GM21423 (cell line): Measurements from ENCODE around the gene RAB14.

Experiments used
- ATAC-seq: cut with Tn5 transposase; IDR thresholded peaks from one replicate; pipeline ENCODE4 v1.9.1; 2021; ENCODE audit warnings: mild to moderate bottlenecking, moderate library complexity; ENCODE audit not compliant: unreplicated experiment

Gene RAB14

GRCh38 chr9:121201738-121202533 is at the start of gene RAB14:
Gene RAB14, minus strand, starts transcription at chr9:121201869. Its CDS starts 8,457 bp downstream, at chr9:121193412.
- peak; percentile 83 for ATAC-seq

DNA sequence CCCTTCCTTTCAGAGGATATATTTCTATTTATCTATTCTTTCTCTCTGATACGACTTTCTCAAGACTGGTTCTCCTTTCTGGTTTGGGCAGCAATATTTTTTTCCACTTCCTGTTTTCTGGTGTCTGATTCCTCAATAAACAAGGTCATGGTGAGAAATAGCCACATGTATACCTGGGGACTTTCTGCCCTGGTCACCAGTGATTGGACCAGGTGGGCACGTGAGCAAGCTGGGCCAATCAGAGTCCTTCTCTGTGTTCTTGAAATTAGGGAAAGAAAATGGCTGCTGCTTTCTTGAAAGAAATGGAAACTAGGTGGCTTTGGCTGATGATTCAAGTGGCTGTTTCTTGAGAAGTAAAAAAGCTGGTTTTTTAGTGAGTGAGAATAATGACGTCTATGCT is 47.9 kb upstream of the RAB14 start:
- no peak for ATAC-seq

DNA sequence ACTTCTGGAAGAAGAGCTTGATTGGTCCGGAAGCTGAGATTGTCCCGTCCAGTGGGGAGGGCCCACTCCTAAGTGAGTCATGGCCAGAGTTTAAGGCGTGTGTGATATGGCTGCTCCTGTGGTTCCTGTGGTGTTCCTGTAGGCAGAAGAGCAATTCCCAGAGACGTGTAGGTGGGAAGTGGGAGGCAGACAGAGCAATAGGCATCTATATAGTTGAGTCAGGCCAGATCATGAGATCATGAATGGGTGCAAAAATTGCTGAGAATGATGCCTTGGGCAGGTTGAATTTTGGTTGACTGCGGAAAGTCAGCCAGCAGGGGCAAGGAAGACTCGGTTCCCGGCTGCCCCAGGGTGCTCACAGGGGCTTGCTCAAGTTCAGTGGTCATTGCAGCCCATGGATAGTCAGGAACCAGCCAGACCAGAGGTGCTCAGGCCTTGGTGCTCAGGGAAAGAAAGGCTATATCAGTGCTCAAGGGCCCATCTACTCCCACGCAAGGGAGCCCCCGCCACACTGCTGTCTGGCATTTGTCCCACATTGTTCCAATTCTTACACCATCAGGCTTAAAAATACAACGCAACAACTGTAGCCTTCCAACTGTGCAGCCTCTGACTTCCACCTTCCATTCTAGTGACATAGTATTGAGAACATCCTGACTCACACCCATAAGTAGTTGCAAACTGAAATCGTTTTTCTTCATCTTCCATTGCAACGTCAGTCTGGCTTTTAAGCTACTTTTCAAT is 45.3 kb upstream of the RAB14 start:
- no peak for ATAC-seq

DNA sequence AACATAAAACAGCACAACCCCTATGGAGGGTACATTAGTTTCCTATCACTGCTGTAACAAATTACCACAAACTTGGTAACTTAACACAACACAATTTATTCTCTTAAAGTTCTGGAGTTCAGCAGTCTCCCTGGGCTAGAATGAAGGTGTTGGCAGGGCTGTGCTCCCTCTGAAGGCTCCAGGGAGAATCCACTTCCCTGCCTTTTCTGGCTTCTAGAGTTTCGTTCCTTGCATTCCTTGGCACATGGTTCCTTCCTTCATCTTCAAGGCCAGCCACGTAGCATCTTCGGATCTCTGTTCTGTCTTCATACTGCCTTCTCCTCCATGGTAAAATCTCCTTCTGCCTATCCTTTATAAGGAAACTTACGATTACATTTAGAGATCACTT is 41.3 kb upstream of the RAB14 start:
- ATAC-seq: no peak

DNA sequence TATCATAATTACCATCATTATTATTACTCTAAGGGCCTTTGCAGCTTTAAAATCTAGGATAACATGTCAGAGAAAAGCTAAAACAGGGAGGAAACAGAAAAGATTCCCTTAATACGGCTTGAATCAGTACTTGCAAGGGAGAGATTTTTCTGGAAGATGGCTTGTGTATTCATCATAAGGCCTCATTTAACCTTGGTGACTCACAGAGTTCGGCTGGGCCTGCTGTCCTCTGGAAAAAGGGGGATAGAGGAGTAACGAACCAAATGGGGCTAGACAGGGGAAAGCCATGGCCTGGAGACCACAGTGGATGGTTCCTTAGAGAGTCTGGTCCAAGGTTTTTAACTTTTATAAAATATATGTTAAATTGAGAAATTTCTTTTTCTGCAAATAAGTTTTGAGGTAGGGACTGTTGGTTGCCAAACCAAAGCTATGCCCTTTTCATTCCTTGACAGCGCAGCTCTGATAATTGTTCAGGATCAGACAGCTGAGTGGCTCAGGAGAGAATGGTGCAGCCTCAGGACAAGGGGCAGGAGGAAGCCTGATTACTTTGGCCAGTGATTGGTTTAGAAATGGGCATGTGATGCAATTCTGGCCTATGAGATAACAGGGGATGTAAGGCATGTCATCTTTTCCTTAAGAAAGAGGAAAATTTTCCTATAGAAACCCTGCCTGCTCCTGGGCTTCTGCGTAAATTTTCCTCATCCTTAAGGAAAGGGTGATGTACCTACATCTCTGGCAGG is 40.7 kb upstream of the RAB14 start:
- no peak for ATAC-seq

- no peak for ATAC-seq
Observed at GRCh38 chr9:121240472-121241135, 38.9 kb upstream of the RAB14 start.

DNA sequence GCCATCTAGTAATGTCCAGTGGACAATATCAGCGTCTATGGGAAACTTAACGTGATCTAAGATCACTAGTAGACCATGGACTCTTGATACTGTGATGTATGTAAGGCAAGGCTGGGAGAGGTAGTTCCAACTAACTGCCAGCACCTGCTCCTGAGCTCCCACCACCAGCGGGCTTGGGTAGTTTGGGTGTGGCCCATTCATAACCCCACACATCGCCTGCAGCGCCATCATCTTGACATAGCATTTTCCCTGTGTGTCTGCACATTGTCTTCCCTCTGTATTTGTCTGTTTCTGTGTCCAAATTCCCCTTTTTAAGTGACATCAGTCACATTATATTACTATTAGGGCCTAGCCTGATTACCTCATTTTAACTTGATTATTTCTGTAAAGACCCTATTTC is 38.2 kb upstream of the RAB14 start:
- ATAC-seq: no peak

DNA sequence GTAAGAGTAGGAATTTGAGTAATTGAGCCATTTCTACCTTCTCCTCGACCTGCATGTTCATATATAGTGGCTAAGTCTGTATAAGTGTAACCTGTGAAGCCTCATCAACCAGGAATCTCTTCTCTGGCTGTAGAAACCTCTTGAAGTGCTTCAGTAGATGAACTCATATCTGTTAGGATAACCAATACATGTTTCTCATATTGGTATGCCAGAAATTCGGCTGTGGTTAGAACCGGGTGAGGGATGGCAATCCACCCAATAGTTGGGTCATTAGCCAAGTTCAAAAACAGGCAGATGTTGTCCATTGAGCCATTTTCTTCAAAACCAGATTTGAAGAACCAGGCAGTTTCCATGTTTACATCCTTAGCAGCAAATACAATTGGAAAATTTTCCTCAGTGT is 37.4 kb upstream of the RAB14 start:
- ATAC-seq: no peak

DNA sequence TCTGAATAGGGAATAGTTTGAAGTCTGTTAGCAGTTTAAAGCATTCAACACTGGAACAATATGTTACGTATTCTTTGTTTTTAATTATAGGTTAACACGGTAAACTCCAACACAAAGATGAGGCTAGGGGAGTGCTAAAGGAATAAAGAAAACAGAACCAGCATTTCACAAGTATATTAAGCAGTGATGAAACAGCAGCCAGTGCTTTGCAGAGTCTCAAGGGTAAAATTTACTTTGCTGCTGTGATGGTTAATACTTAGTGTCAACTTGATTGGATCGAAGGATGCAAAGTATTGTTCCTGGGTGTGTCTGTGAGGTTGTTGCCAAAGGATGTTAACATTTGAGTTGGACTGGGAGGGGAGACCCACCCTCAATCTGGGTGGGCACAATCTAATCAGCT is 36.2 kb upstream of the RAB14 start:
- ATAC-seq: no peak

DNA sequence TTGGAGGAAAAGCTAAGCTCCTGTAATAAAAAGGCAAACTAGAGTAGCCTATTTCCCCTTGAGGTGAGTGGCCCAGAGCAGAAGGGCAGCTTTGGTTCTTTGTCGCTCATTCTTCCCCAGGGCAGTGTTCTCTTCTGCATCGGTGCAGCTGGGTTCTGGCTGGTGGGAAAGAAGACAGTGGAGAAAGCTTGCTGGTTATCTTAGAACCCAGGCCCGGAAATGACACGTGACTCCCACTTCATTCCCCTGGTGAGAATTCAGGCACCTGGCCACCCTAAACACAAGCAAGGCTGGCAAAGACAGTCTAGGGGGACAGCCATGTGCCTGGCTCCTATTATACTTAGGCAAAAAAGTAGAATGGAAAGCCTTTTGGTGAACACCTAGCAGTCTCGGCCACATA is 33.8 kb upstream of the RAB14 start:
- no peak for ATAC-seq

GRCh38 chr9:121234832-121235161 is 33.1 kb upstream of the RAB14 start:
- no peak for ATAC-seq

DNA sequence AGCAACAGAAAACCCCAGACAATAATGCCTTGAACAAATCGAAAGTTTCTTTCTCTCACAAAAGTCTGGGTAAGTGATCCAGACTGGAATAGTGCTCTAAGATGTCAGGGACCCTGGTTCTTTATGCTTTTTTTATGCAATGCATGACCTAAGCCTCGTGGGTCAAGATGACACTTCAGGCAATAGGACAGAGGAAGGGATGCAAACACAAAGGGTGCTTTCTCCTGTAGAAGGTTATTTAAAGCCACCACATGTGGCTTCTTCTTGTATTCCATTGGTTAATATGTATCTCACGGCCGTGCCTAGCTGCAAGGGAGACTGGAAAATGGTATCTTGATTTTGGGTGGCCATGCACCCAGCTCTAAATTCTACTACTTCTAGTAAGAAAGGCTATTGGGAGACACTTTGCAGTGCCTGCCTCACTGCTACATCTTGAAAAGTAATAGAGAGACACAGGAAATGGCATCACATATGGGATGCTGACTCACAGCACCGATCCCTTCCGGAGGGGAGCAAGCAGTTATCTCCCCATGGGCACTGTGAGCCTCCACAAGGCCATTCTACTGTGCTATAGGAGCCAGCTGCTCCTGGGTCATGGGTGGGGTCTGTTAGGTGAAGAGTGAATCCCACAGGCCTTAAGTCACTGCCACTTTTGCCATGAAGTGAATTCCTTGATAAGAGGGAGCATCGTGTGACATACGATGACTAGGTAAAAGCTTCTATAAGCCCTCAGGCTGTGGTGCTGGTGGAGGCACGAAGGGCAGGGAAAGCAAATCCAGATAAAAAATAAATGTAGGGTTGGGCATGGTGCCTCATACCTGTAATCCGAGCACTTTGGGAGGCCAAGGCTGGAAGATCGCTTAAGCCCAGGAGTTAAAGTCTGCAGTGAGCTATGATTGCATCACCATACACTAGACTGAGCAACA is 32.5 kb upstream of the RAB14 start:
- no peak for ATAC-seq

GRCh38 chr9:121232251-121232650 is 30.6 kb upstream of the RAB14 start:
- ATAC-seq: no peak

- ATAC-seq: no peak
Observed at GRCh38 chr9:121230256-121230655, 28.6 kb upstream of the RAB14 start.

GRCh38 chr9:121227862-121228261 is 26.2 kb upstream of the RAB14 start:
- ATAC-seq: no peak

GRCh38 chr9:121226175-121226574 is 24.5 kb upstream of the RAB14 start:
- ATAC-seq: no peak

DNA sequence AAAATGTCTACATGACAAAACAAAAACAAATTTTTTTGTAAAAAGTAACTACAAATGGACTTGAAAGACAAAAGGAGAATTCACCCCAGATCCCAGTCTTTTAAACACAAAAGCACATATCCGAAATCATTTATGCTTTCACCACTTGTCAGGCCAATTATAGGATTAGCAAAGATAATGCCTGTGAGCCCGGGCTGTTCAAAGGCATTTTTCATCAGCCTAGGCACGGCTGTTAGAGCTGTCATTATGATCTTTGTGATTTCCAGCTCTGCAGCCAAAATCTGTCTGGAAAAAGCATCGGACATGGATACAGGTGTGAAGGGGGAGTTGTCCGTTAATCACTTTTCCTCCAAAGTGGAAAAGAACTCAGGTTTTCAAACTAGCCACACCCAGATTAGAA is 23.6 kb upstream of the RAB14 start:
- ATAC-seq: no peak

GRCh38 chr9:121222524-121223171 is 21.0 kb upstream of the RAB14 start:
- ATAC-seq: no peak

GRCh38 chr9:121221664-121222055 is 20.0 kb upstream of the RAB14 start:
- no peak for ATAC-seq
